ENCODE data around the gene DSCAML1. TPM values are rescaled to one million over a fixed set of nuclear protein-coding genes. Genes with fewer than 3 reads are reported as not detected.
"Not testable (repeated sequence)": the region's sequence is repeated elsewhere in the genome, so short reads cannot be mapped to it uniquely, and the experiment has no call there.

Gene DSCAML1
- total RNA-seq, 1 donor from 2014 or later: not detected

- DNase-seq (ENCODE audit: low read depth, low spot score): no peak
These were observed 2.0 kb downstream of the DSCAML1 start for GRCh38 chr11:117794772-117795629.

DNA sequence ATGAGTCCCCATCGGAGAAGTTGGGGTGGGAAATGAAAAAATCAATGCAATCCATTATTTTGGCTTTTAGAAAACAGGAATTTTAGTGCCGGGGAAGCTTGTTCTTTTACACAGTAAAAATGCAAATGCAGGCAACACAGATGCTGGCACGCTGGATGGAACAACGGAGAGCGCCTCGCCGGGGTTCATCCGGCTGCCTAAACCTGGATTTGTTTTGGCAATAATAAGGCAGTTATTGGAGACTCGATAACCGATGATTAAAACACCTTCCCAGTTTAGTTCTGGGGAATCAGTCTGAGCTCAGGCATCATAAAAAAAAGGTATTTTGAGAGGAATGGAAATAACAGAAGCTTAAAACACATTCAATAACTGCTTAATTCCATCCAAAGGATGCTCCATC is 2.9 kb downstream of the DSCAML1 start:
- no peak for DNase-seq (ENCODE audit: low read depth, low spot score)

DNA sequence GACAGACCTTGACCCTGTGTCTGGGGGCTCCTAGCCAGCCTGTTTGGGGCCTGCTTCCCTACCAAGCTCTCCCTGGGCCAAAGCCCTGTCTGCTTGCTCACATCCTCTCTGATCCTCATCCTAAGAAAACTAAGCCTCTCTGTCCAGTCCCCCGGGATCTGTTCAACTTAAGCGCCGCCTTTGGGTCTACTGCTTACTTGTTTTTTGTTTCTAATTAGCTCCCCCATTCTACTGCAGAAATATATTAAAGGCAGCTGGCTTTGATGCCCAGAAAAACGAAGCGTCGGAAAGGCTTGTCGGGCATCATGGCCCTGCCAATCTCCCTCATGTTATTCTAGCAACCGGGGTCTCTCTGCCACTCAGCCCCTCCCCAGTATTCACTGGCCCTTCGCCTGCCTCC is 3.4 kb downstream of the DSCAML1 start:
- no peak for DNase-seq (ENCODE audit: low read depth, low spot score)

GRCh38 chr11:117792992-117793391 is 4.0 kb downstream of the DSCAML1 start:
- DNase-seq (ENCODE audit: low read depth, low spot score): no peak

DNA sequence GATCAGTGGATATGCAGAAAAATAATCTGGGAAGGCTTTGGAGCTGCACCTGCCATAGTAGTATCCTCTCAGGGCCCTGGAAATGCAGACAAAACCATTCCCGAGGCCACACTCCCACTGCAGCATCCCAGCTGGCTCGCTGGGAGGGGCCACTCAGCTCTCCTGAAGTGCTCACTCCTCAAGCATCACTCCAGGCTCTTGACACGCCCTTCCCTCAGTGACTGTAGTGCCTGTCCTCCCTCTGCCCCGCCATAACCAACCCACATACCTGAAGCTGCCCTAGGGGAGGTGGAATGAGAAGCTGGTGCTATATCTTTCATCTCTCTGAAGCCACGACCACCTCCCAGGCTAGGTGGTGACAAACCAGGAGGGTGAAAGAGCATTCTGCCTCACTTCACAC is 4.8 kb downstream of the DSCAML1 start:
- no peak for DNase-seq (ENCODE audit: low read depth, low spot score)

GRCh38 chr11:117790279-117790678 is 6.7 kb downstream of the DSCAML1 start:
- DNase-seq (ENCODE audit: low read depth, low spot score): no peak

DNA sequence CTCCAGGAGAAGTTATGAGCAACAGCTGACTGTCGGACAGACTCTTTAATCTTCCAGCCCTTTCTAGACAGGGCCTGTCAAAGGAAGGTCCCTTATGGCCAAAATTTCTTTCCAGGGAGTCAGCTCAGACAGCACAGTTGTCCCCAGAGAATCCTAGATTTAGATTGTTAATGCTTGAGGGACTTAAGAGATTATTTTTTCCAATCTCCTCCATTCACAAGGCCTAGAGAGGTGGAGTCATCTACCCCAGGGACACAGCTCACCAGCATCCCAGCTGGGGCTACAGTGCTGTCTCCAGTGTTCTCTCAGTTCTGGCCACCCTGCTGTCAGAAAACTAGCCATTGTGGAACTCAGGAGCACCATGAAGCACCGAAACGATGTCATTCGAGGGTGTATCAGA is 7.8 kb downstream of the DSCAML1 start:
- DNase-seq (ENCODE audit: low read depth, low spot score): no peak

- no peak for DNase-seq (ENCODE audit: low read depth, low spot score)
These were observed 10.7 kb downstream of the DSCAML1 start for GRCh38 chr11:117786135-117786870.

DNA sequence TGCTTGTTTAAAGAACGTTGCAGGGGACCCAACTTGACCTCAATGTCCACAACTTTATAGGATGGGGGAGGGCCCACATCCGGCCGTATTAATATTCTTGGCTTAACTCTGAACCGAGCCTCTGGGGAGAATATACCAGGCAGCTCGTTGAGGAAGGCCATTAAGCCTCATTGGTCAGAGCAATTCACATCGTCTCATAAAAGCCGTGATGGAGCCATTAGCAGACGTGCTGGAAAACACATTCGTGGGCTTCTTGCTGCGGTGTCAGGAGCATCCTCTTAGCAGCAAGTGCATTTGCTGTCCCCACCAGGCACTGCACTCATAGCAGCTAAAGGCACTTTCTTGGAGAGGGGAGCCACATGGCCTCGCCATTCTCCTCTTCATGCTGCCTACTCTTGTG is 14.9 kb downstream of the DSCAML1 start:
- DNase-seq (ENCODE audit: low read depth, low spot score): no peak

GRCh38 chr11:117781627-117782026 is 15.4 kb downstream of the DSCAML1 start:
- DNase-seq (ENCODE audit: low read depth, low spot score): no peak

GRCh38 chr11:117780456-117780855 is 16.6 kb downstream of the DSCAML1 start:
- DNase-seq (ENCODE audit: low read depth, low spot score): no peak

DNA sequence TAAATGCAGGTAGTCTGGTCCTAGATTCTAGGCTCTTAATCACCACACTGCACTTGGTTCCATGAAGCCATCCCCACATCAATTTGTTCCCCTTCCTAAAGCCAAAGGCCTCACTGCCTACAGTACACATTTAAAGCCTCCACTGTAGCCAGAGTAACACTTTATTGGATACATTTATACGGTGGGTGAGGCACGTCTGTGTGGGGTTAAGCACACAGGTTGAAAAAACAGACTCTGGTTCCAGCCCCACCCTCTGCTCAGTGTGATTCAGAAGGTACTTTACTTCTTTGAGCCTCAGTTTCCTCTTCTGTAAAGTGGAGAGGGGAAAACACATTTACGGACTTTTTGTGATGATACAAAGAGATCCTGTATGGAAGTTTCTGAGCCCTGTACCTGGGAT is 22.5 kb downstream of the DSCAML1 start:
- DNase-seq (ENCODE audit: low read depth, low spot score): no peak

GRCh38 chr11:117772360-117772759 is 24.7 kb downstream of the DSCAML1 start:
- DNase-seq (ENCODE audit: low read depth, low spot score): no peak

DNA sequence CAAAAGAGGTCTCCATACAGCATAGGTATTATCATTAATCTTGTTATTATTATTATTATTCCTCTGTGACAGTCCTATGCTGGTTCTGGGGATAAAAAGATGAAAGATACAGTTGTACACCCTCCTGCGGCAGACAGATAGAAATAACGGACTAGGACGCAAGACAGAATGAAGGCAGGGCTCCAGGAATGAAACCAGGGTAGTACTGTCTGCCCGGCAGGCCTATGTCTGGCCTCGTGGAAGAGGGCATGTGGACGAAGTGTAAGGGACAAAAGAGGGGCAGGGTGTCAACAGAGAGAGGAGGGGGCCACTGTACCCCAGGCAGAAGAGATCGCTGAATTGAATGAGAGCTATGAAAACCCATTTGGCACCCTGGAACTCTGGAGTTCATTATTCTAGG is 25.2 kb downstream of the DSCAML1 start:
- no peak for DNase-seq (ENCODE audit: low read depth, low spot score)

- no peak for DNase-seq (ENCODE audit: low read depth, low spot score)
These were observed 25.8 kb downstream of the DSCAML1 start for GRCh38 chr11:117771197-117771596.

GRCh38 chr11:117770061-117770460 is 27.0 kb downstream of the DSCAML1 start:
- no peak for DNase-seq (ENCODE audit: low read depth, low spot score)

DNA sequence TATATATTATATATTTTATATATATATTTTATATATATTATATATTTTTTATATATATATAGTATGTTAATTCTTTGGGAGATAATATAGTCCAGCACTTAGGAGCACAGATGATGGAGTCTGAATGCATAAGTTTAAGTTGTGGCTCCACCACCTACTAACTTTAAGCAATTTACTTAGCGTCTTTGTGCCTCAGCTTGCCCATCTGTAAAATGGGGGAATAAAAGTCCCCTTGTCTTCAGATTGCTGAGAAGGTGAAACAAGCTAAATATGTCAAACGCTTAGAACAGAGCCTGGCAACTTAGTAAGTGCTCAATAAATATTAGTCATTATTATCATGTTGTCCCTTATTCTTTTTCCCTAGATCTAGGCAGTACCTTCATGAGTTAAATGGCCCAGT is 27.5 kb downstream of the DSCAML1 start:
- DNase-seq (ENCODE audit: low read depth, low spot score): no peak

GRCh38 chr11:117768506-117768905 is 28.5 kb downstream of the DSCAML1 start:
- DNase-seq (ENCODE audit: low read depth, low spot score): no peak

GRCh38 chr11:117767071-117767470 is 29.9 kb downstream of the DSCAML1 start:
- no peak for DNase-seq (ENCODE audit: low read depth, low spot score)

DNA sequence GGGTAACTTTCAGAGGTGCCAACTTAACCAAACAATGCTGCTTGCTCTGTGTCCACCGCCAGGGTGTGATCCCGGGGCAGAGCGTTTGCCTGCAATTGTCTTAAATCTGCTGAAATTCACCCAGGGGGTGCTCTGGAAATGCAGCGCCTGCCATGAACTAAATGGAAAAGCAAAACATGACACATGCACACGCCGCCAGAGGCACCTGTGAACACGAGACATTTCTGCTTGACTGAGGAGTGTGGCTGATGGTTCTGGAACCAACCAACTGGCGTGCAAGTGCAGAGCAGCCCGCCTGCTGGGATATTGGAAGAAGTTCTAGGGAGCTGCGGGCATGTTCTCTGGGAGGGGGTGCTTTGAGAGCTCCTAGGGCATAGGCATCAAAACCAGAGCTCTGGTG is 30.4 kb downstream of the DSCAML1 start:
- no peak for DNase-seq (ENCODE audit: low read depth, low spot score)

GRCh38 chr11:117766026-117766425 is 31.0 kb downstream of the DSCAML1 start:
- DNase-seq (ENCODE audit: low read depth, low spot score): no peak

GRCh38 chr11:117765068-117765467 is 31.9 kb downstream of the DSCAML1 start:
- no peak for DNase-seq (ENCODE audit: low read depth, low spot score)

DNA sequence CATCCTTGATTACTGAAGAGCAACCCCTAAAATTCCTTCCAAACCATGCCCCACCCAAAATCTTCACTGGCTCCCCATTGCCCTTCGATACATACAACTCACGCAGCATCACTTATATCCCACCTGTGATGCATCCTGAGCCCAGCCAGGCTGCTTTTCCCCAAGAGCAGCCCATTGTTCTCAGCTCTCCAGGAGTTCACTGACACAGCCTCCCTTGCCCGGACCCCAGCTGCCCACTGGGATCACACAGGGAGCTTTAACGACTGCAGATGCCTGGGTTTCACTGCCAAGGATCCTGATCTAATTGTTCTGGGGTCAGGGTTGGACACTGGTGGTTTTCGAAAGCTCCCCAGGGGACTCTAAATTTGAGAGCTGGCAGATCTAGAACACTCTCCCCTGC is 33.6 kb downstream of the DSCAML1 start:
- not testable (repeated sequence) for DNase-seq (ENCODE audit: low read depth, low spot score)
